GM19025 (cell line): ENCODE data around the gene NKAPL.
"Not testable (repeated sequence)": the region's sequence is repeated elsewhere in the genome, so short reads cannot be mapped to it uniquely, and the experiment has no call there.

Experiments used
- ATAC-seq: cut with Tn5 transposase; IDR thresholded peaks from one replicate; pipeline ENCODE4 v1.9.1; 2021; ENCODE audit warnings: mild to moderate bottlenecking, low read depth, moderate library complexity; ENCODE audit not compliant: unreplicated experiment

Gene NKAPL

GRCh38 chr6:28291573-28291972 is 32.5 kb downstream of the NKAPL start:
- no peak for ATAC-seq

- ATAC-seq = no peak
Measured at GRCh38 chr6:28295326-28295725, 36.2 kb downstream of the NKAPL start.

DNA sequence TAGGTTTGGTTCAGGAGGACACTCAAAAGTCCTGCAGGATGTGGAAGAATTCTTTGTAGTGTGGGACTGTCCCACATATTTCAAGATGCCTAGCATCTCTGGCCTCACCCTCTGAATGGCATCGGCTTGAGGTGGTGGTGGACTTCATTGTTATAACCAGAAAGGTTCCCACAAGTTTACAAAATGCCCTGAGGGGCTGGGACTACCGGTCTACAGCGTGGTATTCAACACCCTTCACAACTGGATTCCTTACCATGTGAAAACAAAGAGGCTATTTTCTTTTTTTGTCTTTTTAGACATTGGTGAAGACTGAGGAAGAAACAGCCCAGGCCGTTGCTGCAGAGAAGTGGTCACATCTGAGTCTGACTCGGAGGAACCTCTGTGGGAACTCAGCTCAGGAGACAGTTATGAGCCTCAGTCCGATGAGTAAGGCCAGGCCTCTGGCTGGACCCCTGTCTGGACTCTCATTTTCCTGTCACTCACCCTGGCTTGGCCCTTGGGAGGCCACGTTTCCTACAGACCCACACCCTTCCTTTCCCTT is 37.5 kb downstream of the NKAPL start:
- ATAC-seq = no peak

GRCh38 chr6:28303570-28303969 is 44.5 kb downstream of the NKAPL start:
- peak; percentile 76 for ATAC-seq

GRCh38 chr6:28306363-28306762 is 47.3 kb downstream of the NKAPL start:
- not testable (repeated sequence) for ATAC-seq
